Colonic mucosa (tissue), 4 donors: ENCODE results near the gene RAPH1. TPM values are rescaled to one million over a fixed set of nuclear protein-coding genes. Genes with fewer than 3 reads are reported as not detected.

Experiments
- DNase-seq: peaks from one replicate; pipeline ENCODE4 v3.0.0-alpha.2; 2020
- H3K27ac ChIP-seq: fragments of 200-600 bp; one replicate; pipeline ENCODE4 v1.8.0; 2021
- H3K27me3 ChIP-seq: fragments of 200-600 bp; one replicate; pipeline ENCODE4 v1.8.0; 2021
- H3K36me3 ChIP-seq: fragments of 200-600 bp; one replicate; pipeline ENCODE4 v1.8.0; 2021
- H3K4me1 ChIP-seq: fragments of 200-600 bp; one replicate; pipeline ENCODE4 v1.8.0; 2021; ENCODE audit warnings: mild to moderate bottlenecking
- H3K4me3 ChIP-seq: fragments of 200-600 bp; one replicate; pipeline ENCODE4 v1.8.0; 2021
- H3K9ac ChIP-seq, 2 donors: one replicate each; pipeline ENCODE4 v1.7.0; 2013; ENCODE audit warnings: control low read depth in 2 of 2, low read depth in 2 of 2, low read length in 2 of 2
- H3K9me3 ChIP-seq: fragments of 200-600 bp; one replicate; pipeline ENCODE4 v1.8.0; 2021
- intact Hi-C: fragments of 100-400 bp; cut with DNase I; formaldehyde crosslinking; loops from one replicate; pipeline ENCODE4 v1.14.1; 2022
- total RNA-seq, 2 donors: library from RNA; stranded (reverse); fragmentation: NEBNext Ultra II Directional in 1 of 2; extraction: Animal tissue kit (Norgen Biotek cat#: 25700) in 1 of 2; gene quantifications; one replicate each; pipeline ENCODE4 v1.2.1, GENCODE V29; 2021
- TF ChIP-seq, protein P1 (sequence below): fragments of 200-600 bp; IDR thresholded peaks from one replicate; pipeline ENCODE4 v1.8.0; 2022; ENCODE audit warnings: antibody characterized with exemption, mild to moderate bottlenecking
- donor health status: healthy.
- donor health status: DM: no; HTN: no; CAD: no.
- donor health status: DM: no; HTN: no; CAD: no.

The RAPH1 gene
- total RNA-seq, 2 donors from 2014 or later = 26.1 to 39.5 TPM

DNA sequence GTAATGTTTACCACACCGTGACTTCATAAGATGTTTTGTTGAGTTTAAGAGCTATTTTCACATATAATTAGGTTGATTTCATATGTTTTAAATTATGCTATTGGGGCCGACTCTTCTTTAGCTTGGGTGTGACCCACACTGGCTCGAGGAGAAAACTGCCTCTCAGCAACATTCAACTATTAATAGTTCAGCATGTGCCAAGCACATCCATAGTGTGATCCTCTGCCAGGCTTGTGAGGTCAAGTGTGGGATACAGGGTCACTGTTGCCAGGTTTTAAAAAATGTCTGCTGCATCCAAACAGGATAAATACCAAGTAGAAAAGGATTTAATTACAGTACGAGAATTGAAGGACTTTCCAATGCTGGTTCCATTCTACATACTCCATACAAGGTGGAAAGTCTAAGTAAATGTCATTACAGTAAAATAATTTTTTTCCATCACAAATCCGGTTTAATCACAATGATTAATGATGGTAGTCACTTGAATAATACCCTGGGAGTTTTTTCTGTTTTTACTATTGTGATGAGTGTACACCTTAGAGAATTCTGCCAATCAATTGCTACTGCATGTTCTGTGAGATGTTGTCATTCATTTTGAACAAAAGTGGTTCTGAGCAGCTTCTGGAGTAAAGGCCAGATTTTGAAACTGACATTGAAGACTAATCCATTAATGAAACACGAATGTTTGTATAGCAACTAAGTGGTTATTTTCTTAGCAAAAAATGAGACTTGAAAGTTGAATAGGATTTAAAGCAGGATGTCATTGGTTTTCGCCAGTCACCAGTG, 122.4 kb downstream of the RAPH1 start:
- no peaks in the 10 kb centered on the region for H3K27me3 ChIP-seq
- H3K27ac ChIP-seq = no peak overlapping the region
- H3K9ac ChIP-seq = no peak overlapping the region
- intact Hi-C loops = no loop called here
- H3K4me3 ChIP-seq = no peak overlapping the region
- TF ChIP-seq, protein P1, sequence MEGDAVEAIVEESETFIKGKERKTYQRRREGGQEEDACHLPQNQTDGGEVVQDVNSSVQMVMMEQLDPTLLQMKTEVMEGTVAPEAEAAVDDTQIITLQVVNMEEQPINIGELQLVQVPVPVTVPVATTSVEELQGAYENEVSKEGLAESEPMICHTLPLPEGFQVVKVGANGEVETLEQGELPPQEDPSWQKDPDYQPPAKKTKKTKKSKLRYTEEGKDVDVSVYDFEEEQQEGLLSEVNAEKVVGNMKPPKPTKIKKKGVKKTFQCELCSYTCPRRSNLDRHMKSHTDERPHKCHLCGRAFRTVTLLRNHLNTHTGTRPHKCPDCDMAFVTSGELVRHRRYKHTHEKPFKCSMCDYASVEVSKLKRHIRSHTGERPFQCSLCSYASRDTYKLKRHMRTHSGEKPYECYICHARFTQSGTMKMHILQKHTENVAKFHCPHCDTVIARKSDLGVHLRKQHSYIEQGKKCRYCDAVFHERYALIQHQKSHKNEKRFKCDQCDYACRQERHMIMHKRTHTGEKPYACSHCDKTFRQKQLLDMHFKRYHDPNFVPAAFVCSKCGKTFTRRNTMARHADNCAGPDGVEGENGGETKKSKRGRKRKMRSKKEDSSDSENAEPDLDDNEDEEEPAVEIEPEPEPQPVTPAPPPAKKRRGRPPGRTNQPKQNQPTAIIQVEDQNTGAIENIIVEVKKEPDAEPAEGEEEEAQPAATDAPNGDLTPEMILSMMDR = no peak
- H3K9me3 ChIP-seq = no peaks in the 10 kb centered on the region
- no peak for DNase-seq
- H3K4me1 ChIP-seq = no peaks in the 10 kb centered on the region
- H3K36me3 ChIP-seq = no peaks in the 10 kb centered on the region

DNA sequence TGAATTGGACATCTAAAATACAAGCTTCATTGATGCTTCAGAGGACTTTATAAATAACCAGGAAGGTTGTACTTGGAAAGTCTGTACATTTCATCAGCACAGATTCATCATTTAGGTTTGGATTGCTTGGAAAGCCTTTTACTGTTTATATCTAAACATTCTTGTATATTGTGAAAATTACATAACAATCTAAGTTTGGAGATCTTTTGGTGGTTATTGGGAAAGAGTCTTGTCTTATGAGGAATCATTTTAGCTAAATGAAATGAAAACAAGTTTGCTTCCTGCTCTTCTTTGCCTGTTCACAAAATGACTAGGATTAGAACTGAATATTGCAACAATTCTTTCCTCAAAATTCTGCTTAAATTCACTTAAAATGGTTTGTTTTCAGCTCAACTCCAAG, 127.6 kb downstream of the RAPH1 start:
- Histone ChIP-seq H3K9ac (no peak overlapping the region), H3K4me3 (no peak overlapping the region), H3K27ac (no peak overlapping the region), H3K9me3 (no peaks in the 10 kb centered on the region), H3K4me1 (no peaks in the 10 kb centered on the region), H3K27me3 (no peaks in the 10 kb centered on the region), H3K36me3 (no peaks in the 10 kb centered on the region)
- no peak for DNase-seq
- intact Hi-C loops = no loop called here
- TF ChIP-seq, protein P1 = no peak

DNA sequence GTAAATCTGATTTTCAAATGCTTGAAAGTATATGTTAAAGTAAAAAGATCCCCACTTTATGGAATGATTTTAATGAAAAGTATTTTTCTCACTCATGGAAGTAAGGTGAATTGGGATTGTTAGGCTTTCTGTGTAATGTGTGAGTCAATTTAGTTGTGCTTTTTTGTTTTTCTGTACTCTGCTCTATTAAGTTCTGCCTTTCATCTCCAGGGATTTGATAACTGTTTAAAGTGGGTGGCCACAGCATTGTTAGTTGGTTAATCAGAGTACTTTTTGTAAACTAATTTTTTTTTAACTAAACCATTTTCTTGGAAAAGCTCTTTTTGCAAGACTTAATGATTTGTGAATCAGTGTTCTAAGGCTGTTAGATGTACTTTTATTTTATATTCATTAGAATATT, 130.1 kb downstream of the RAPH1 start:
- H3K9me3 ChIP-seq = no peaks in the 10 kb centered on the region
- intact Hi-C loops = no loop called here
- no peaks in the 10 kb centered on the region for H3K36me3 ChIP-seq
- DNase-seq = no peak
- TF ChIP-seq, protein P1 = no peak
- H3K27me3 ChIP-seq = no peaks in the 10 kb centered on the region
- no peaks in the 10 kb centered on the region for H3K4me1 ChIP-seq
- H3K9ac ChIP-seq = no peak overlapping the region
- no peak overlapping the region for H3K4me3 ChIP-seq
- H3K27ac ChIP-seq = no peak overlapping the region

DNA sequence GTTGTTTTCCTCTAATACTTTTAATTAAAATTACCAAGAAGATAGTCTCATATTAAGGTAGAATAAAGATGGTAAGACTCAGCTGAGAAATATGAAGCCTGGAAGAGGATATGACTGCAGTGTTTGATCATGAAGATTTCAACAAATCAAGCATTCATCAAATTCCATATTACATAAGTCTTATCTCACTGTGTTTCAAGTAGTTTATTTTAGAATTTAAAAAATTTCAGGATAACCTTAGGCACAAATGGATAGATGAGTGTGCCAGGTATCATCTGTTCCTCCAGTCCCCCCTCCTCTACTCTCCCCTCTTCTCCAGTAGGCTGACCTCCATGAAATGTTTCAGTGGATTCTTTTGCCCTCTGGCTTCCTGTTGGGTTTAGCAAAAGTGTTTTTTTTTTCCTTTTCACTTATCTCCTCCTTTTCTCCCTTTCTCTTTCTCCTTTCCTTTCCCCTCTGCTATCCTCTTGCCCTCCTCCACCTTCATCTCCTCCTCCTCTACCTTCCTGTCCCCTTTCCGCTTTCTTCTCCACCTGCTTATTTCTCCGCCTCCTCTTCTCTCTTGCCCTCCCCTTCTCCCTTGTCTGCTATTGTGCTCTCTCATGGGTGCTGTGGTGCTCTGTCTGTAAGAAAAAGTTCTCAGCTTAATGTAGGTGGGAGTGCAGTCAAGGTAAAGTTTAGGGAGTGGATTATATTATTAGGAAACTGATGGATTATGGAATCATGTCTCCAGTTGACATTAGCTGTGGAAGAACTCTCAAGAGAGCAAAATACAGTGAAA, 134.1 kb downstream of the RAPH1 start:
- Histone ChIP-seq H3K4me3 (no peak overlapping the region), H3K27me3 (no peaks in the 10 kb centered on the region), H3K4me1 (no peaks in the 10 kb centered on the region), H3K27ac (no peak overlapping the region), H3K9ac (no peak overlapping the region), H3K9me3 (no peaks in the 10 kb centered on the region), H3K36me3 (no peaks in the 10 kb centered on the region)
- TF ChIP-seq, protein P1 = no peak
- intact Hi-C loops = no loop called here
- no peak for DNase-seq

GRCh38 chr2:203399031-203399430, 136.1 kb downstream of the RAPH1 start:
- H3K9ac ChIP-seq = no peak overlapping the region
- TF ChIP-seq, protein P1 = no peak
- no peak overlapping the region for H3K4me3 ChIP-seq
- no peak for DNase-seq
- H3K36me3 ChIP-seq = no peaks in the 10 kb centered on the region
- intact Hi-C loops = no loop called here
- H3K4me1 ChIP-seq = no peaks in the 10 kb centered on the region
- no peaks in the 10 kb centered on the region for H3K27me3 ChIP-seq
- H3K27ac ChIP-seq = no peak overlapping the region
- H3K9me3 ChIP-seq = no peaks in the 10 kb centered on the region
